ELF-1 (cell line): ENCODE results near the gene DNAJB6.

Experiments used
- DNase-seq: peaks from one replicate; pipeline ENCODE4 v3.0.0-alpha.2; 2016; ENCODE audit warnings: low read depth, low spot score

The DNAJB6 gene

DNA sequence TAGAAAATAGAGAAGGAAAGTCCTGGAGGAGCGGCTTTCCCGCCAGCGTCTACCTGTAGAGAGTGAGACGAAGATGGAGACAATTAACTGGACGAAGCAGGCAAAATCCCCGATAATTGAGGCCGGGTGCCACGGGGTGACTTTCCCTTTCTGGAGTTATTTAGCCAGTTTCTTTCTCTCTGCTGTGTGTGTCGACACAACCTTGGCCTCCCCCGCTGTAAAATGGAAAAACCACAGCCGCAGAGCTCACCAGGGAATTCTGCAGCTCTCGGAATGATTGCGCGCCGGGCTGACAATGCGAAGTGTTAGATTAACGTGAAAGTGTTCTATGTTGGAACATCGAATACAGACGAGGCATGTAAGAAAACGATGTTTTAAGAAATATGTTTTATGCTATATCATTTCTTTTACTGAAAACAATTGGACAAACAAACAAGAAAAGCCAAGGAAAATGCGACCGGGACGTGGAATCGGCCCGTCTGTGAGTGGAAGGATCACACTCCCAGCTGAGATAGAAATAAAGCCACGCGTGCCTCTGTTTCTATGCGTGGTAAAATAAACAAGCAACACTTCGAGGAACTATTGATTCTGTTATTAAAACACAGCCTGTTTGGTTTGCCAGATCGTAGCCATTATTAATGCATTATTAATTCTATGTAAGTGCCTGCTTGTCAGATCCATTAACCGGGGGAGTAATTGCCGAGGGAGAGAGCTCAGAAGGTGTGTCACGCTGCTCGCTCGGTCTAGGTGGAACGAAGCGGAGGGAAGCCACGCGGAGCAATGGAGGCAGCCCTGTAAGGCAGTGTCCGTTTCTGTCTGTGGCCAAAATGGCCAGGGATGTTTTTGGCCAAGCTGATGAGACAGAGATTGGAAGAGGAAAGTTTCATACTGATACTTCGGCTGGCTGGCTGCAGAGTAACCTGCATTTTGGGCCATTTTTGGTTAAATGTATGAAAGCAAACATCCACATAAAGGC is 129.4 kb downstream of the DNAJB6 start:
- peak; percentile 0 for DNase-seq

DNA sequence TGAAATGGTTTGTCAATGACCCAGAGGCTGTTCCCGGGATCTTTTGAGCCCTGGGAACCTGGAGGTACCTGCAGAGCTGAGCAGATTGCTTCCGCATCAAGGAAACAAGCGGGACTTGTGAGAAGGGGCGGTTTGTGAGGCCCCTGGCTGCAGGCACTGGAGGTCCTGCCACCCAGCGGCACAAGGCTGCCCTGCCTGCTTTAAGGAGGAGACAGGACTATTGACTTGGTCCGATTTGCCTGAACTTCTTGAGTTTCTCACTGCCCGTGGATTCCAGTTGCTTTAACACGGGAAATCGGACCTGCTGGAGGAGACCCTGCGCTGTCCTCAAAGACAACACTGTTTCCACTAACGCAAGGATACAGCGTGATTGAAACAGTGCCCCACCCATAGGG is 130.1 kb downstream of the DNAJB6 start:
- peak; percentile 34 for DNase-seq
